Hematopoietic multipotent progenitor cell treated with erythropoietin and hydrocortisone succinate and interleukin-3 and kit ligand, for 15 days (in vitro differentiated cells): ENCODE measurements around the gene BEST3.
"Not testable (repeated sequence)": the region's sequence is repeated elsewhere in the genome, so short reads cannot be mapped to it uniquely, and the experiment has no call there.

Source experiments
- DNase-seq: peaks from one replicate; pipeline ENCODE4 v3.0.0-alpha.2; 2015; ENCODE audit warnings: low spot score

The BEST3 gene

DNA sequence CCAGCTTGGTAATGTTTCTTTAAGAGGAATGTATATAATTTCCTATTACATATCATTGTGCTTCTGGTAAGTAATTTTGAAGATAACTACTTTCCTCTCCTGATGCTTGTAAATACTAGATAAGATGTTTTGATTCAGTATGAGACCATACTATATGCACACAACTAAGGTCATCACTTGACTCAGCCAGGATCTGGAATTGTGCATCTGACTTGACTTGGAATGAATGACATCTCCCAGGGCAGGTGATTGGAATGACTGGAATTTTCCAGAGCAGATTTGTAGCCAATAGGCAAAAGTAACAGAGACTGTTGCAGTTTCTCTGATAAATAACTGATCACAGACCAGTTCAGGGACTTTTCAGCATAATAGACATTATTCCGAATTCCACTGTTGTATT is 11.1 kb downstream of the BEST3 start:
- DNase-seq: no peak

DNA sequence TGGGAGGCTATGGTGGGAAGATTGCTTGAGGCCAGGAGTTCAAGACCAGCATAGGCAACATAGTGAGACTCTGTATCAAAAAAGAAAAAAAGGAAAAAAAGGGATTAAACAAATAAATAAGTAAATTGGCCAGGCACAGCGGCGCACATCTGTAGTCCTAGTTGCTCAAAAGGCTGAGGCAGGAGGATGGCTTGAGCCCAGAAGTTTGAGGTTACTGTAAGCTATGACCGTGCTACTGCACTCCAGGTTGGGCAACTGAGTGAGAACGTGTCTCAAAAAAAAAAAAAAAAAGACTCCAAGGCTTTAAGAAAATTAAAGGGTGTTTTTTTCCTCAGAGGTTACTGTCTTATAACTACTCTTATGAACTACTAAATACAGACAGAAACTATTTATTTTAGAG is 11.7 kb downstream of the BEST3 start:
- no peak for DNase-seq

DNA sequence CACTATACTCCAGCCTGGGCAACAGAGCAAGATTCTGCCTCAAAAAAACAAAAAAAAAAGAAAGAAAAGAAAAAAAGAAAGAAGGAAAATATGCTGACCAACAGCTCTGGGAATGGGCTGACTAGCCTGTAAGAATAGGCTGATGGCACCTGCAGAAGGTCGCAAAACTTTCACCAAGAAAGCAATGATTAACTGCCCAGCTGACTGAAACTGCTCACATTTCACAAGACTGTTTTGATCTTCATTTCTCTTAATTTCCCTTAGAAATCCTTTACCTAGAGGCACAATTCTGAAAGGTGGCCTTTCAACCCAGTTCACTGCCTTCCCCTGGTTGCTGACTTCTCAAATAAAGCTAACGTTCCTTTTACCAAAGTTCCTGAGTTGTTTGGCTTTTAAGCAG is 12.4 kb downstream of the BEST3 start:
- DNase-seq: no peak

DNA sequence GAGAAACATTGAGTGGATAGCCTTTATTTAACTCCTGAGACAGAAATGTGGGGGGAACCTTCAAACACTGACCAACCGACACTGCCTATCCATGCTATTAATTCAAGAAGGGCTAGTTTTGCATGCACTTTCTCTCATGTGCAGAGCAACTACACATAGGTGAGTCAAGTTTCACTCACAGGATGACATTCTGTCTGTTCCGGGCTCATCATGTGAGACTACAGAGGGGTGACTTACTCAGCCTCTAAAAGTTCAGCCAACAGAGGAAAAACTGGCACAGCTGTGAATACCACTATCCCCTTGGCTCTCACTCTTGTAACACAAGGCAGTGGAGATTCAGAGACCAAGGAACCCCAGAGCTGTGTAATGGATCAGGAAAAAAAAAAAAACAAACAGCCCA is 13.3 kb downstream of the BEST3 start:
- no peak for DNase-seq

DNA sequence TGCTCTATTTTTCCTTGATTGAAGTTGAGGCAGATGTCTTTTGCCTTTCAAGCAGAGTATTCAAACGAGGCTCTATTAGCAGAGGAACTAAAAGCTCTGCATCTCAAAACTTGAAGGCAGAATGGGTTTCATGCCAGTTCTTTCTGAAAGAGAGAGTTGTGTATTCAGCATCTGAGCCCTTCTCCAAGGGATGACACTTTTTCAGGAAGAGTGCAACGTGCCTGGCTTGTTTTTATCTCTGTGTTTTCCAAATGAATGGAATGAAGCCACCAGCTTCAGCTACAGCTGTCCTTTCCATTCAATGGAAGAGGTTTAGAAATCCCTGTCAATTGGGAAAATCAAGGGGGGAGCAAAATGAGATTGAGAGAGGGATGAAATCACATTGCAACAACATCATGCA is 14.6 kb downstream of the BEST3 start:
- no peak for DNase-seq

DNA sequence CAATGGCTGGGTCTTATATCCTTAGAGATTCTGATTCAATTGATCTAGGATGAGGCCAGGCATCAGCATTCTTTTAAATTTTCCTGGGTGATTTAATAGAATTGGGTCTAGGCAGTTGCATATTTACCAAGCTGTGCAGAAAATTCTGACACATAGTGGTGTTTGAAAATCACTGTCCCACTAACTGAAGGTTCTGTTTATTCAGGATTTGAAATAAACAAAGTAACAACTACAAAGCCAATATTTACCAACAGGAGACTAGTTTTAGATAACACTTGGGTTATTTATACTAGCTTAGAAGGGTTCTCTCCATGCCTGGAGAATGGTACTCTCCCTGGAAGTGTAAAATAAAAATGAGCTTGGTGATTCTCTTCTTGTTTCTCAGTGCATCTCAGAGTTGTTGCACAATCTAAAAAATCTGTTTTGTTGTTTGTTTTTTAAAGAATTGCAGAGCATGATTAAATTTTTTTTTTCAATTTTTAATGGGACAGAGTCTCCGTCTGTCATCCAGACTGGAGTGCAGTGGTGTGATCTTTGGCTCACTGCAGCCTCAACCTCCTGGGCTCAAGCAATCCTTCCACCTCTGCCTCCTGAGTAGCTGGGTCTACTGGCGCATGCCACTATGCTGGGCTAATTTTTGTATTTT is 16.9 kb downstream of the BEST3 start:
- DNase-seq: no peak

DNA sequence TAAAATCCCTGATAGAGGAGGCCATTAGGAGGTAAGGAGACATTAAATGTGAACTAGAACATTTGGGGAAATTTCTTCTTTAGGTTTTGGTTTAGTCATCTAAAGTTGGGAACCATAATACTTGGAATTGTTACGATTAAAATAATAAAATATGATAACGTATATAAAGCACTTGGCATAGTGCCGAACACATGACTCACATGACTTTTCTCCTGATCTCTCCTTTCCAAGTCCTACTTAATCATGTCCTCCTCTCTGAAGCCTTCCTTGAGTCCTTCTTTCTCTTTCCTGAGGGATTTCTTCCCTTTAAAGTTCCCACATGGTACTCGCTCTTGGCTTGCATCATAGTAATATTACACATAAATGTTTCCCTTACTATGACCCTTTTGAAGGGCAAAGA is 20.0 kb downstream of the BEST3 start:
- DNase-seq: no peak

DNA sequence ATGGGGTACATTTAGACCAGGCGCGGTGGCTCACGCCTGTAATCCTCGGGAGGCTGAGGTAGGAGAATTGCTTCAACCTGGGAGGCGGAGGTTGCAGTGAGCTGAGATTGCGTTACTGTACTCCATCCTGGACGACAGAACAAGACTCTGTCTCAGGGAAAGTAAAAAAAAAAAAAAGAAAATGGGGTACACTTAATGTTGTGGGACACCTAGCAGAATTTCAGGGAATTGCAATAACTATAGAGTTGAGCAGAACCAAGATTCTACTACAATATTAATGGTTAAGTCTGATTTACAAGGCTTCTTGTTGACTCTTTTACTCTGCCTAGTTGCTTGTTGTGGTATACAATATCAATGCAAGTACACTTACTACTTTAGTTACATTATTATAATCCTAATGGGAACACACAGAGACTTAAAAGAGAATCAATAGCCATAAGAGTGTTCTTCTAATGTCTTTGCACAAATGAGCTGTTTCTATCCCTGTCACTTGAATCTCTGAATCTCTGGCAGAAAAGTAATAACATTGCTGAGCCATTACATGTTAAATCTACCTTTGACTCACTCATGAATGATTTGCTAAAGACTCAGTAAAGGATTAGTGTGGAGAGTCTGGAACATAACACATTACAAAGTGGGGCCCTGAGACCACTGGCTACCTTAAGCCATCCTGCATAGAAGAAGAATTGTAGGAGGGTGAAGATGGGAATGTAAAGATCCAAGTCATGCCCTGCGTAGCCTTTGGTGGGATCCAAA is 22.7 kb downstream of the BEST3 start:
- DNase-seq: peak; percentile 41

DNA sequence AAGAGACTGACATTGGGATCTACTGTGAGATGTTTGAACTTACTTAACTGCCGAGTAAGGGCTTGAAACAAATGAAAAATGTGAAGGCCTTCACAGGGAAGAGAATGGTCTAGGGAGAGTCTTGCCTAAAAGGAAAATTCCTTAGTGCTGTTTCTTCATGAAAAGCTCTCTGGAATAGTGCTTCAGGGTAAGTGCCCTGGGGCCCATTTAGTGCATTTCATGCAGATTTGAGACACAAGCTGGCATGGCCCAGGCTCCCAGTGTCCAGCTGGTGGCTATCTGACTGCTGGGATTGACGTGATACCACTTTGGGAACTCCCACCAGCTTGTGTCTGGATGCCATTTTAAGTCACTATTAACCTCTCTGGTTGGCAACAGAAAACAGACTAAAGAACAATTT is 26.9 kb downstream of the BEST3 start:
- DNase-seq: no peak

DNA sequence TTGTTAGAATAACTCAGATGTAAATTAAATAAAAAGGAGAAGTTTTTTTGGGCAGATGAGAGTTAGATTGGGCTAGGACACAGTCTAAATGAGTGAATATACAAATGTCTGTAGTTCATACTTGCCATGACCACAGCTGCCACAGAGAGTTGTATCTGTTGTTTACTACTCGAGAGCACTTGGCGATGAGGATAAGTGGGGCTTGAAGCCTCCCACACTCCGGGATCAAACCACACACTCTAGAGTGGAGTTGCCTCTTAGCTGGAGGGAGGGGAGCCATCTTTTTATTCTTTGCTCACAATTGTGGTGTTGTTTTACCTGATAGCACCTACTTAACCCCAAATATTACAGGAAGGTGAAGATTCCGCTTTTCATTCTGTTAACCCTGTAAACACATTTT is 27.5 kb downstream of the BEST3 start:
- DNase-seq: no peak

DNA sequence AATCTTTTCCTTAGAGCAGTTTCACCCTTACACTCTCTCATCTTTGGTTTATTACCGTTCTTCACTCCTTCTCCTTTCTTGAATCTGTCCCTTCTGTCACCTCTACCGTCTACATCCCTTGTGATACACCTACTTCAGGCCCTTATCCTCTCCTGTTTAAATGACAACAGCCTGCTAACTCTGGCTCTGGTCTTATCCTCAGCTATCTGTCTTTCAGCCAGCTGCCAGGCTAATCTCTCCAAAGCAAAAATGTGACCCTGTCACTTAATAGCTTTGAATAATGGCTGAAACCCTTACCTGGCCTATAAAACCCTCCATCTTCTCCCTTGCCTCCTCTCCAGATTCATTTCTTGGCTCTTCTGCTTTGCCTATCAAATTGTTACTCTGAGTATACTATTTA is 32.3 kb downstream of the BEST3 start:
- no peak for DNase-seq

DNA sequence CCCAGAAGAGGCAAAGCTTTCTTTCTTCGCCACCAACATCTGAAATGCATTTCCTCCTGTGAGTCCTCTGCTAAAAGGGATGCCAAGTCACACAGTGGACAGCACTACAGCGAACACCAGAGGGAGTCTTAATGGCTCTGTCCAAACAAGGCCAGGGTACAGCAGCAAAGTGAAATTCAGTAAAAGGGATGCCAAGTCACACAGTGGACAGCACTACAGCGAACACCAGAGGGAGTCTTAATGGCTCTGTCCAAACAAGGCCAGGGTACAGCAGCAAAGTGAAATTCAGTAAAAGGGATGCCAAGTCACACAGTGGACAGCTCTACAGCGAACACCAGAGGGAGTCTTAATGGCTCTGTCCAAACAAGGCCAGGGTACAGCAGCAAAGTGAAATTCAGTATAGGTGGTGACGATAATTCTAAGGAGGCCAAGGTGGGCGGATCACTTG is 34.1 kb downstream of the BEST3 start:
- DNase-seq: not testable (repeated sequence)

DNA sequence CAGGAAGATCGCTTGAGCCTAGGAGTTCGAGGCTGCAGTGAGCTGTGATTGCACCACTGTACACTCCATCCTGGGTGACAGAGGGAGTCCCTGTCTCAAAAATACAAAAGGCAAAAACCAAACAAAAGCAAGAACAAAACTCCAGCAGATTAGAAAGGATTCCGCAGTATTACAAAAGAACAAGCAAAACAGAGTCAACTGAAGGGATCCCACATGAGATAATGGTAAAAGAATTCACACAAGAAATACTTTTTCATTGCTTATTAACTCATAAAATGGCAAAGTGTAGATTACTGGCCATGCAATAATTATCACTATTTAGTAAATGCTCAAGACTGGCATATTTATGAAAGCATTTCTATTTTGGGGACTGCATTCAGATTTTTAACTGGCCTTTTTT is 35.4 kb downstream of the BEST3 start:
- no peak for DNase-seq

DNA sequence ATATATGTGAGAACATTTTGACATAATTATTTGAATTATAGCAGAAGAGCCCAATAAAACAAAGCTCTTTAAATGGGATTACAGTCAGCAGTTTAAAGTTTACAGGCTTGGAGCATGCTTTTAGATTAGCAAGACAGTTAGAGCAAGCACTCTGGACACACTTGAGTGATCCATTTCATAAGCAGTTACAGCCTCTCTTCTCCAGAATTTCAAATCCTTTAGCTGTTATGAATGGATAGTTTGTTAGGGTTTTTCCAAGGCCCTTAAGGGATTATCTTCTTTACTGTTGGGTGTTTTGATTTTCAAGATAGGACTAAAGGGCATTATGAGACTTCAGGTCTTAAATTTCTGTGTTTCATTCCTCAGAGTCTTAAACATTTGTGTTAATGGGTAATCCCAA is 36.3 kb downstream of the BEST3 start:
- no peak for DNase-seq

DNA sequence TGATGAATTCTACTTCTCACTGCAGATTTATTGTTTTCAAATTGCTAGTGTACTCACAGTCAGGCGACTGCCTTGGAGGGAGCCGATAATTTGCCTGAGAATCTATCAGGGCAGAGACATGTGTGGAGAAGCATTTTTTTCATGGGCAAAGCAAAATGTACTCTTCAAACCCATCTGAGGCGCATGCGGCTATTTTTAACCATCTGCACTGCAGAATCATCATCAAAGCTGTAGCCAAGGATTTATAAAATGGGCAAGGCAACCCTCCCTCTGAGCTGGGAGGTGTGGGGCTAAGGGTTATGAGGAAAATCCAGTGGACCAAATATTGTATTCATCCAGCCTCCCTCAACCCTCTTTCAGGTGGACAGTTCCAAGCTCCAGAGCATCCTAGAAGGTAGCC is 37.7 kb downstream of the BEST3 start:
- DNase-seq: no peak

DNA sequence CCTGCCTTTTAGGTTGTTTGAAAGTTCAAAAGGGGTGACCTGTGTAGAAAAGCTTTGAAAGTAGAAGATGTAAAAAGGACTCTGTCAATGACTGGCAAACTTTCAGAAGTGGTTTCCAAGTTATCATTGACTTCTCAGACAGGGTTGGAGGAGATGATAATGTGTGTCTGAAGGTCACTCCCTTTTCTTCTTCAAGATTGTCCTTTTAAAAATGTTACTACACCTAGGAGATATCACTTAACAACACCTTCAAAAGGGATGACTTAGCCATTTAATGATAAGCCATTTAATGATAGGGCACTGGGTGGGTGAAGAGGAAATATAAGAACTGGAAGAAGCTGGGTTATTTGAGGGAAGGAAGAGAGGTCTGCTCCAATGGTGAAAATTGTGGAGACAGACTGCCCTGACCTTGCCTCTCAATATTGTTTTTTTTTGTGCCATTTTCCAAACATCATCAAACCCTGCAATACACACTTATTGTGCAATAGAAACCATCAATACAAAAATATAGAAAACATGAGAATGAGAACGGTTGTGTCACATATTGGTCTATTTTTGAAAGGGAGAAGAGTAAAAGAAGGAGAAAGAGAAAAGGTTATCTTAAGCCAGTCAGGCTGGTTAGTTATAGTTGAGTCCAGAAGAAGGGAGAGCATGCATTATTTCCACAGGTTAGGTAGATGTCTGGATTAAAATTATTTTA is 38.8 kb downstream of the BEST3 start:
- peak; percentile 83 for DNase-seq

DNA sequence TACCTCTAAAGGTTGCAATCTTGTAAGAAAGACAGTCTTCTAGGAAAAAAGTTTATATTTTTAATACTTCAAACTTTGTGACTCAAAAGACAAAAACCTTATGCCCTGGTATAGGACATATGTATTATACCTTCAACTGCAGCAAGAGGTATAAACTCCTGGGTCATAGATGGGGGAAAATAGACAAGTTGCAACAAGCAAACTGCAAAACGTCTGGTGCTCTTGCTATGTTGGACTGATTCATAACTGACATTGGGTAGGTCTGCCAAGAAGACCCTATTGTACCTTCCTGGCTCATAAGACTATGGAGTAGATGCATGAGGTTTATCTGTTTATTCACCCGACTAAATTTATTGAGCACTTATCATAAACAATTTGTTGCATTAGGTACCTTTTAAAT is 40.9 kb downstream of the BEST3 start:
- no peak for DNase-seq

DNA sequence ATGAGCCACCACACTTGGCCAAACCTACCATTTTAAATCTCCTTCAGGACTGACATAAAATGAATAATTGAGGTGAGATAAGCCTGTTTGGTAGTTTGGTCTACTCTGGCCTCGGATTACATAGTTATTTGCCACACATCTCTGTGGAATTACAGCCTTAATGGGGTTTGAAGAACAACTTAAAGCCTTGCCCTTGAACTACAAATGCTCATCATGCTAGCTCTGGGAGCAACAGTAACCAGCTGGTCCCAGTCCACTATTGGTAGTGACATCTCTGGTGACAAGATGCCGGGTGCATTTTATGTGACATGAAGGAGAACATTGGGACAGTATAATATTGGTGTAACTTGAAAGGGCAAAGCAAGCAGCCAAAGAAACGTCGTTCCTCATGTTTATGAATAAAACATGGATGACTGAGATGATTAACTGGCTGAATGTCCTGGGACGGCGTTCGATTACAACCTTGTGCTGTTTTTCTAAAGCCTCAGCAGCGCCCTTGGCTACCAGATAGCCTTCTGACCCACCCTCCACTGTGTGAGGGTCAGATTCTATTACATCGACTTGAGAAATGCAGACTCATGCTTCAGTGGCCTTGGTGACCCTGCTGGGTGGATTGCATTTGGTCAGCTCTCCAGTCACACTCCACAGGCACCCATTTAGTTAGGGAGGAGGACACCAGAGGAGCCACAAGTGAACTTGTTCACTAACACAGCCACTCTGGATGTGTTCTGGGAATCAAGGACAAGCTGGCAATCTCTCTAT is 41.5 kb downstream of the BEST3 start:
- no peak for DNase-seq

DNA sequence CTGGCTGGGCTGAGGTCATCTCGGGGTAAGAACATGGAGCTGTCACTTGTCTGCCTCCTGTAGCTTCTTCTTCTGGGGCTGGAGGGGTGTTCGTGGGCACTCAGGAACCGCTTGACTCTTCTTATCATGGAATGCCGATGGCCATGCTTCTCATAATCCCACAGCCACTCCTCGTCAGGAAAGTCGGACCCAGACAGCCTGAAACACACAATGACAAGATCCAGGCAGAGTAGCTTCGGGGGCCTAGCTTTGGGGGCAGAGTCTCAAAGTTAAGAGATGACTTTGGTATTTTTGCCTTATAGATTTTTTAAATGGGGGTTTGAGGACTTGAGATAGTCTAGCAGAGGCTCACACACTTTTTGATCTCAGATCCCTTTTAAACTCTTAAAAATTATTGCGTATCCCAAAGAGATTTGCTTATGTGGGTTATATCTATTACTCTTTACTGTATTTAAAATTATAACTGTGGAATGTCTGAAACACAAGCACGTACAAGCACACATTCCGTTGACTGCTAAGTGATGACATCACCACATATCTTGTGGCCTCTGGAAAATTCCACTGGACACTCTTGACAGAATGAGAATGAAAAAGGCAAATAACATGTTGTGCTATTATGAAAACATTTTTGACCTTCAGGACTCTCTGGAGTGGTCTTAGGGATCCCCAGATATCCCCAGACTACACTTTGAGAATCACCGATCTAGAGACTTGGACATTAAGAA is 43.3 kb downstream of the BEST3 start:
- DNase-seq: no peak

DNA sequence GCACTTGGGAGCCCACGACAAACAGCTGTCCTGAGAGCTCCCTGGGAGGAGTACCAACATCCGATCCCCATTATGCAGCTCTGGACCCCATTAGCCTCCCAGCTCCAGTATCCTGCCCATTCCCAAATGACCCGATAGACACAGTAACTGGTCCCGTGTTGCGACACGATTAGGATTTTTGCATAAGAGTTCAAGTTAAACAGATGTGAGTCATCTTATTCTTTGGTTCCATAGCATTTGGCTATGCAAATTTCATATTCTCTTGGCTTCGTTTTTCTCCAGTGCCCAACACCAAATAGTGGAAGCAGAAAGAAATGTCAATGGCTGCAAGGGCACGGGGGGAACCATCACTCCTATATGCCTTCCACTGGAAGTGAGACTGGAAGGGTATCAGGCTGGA is 45.4 kb downstream of the BEST3 start:
- no peak for DNase-seq

DNA sequence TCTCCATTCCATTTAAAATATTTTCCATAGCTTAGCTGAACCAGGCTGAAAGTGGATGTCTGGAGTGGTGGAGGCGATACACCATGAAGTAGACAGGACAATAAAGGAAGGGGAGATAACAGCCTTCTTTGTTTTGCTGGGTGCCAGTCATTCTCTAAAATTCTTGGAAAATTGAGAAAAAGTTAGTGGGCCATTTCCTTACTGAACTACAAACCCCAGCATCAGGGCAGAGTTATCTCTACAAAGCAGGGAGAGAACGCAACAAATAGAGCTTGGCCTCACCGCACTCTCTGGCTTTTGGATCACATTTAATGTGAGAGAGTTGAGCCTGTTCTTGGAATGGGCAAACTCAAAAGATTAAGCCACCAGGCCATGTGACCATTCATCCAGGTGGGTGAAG is 47.2 kb downstream of the BEST3 start:
- DNase-seq: no peak

DNA sequence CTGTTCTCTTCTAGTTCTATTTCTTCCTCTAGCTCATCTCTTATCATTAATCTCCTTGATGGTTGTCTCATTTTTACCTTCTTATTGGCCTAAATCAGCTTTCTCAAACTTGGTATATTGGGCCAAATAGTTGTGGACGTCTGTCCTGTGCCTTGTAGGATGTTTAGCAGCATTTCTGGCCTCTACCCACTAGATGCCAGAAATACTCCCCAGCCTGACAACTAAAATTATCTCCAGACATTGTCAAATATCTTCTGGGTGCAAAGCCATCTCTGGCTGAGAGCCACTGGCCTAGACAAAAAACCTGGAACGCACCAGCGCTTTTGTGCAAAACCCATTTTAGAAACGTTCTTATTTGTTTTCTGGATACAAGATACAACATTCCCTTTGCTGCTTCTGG is 49.6 kb downstream of the BEST3 start:
- no peak for DNase-seq
